GM18498 (cell line): ENCODE data around the gene MAGOH.

Experiments
- ATAC-seq: cut with Tn5 transposase; IDR thresholded peaks from one replicate; pipeline ENCODE4 v1.9.1; 2021; ENCODE audit warnings: mild to moderate bottlenecking, moderate library complexity; ENCODE audit not compliant: unreplicated experiment

The MAGOH gene

GRCh38 chr1:53271446-53272090, 33.2 kb upstream of the MAGOH start:
- ATAC-seq, result no peak

- ATAC-seq, result no peak
Measured at GRCh38 chr1:53270873-53271272, 32.6 kb upstream of the MAGOH start.

- no peak for ATAC-seq
Measured at GRCh38 chr1:53270107-53270506, 31.8 kb upstream of the MAGOH start.

GRCh38 chr1:53267761-53268160, 29.4 kb upstream of the MAGOH start:
- no peak for ATAC-seq

- no peak for ATAC-seq
Measured at GRCh38 chr1:53266038-53266437, 27.7 kb upstream of the MAGOH start.

GRCh38 chr1:53265581-53265980, 27.3 kb upstream of the MAGOH start:
- ATAC-seq, result no peak

- ATAC-seq, result no peak
Measured at GRCh38 chr1:53264048-53264447, 25.7 kb upstream of the MAGOH start.

- no peak for ATAC-seq
Measured at GRCh38 chr1:53262000-53262399, 23.7 kb upstream of the MAGOH start.

GRCh38 chr1:53260631-53261247, 22.4 kb upstream of the MAGOH start:
- no peak for ATAC-seq

- ATAC-seq, result peak; percentile 53
Measured at GRCh38 chr1:53259932-53260331, 21.6 kb upstream of the MAGOH start.

GRCh38 chr1:53258216-53258615, 19.9 kb upstream of the MAGOH start:
- no peak for ATAC-seq

GRCh38 chr1:53257454-53258081, 19.2 kb upstream of the MAGOH start:
- ATAC-seq, result no peak

- no peak for ATAC-seq
Measured at GRCh38 chr1:53256511-53257453, 18.5 kb upstream of the MAGOH start.

- ATAC-seq, result no peak
Measured at GRCh38 chr1:53255031-53255430, 16.7 kb upstream of the MAGOH start.

GRCh38 chr1:53254011-53254640, 15.8 kb upstream of the MAGOH start:
- no peak for ATAC-seq

GRCh38 chr1:53250325-53250724, 12.0 kb upstream of the MAGOH start:
- no peak for ATAC-seq

GRCh38 chr1:53249706-53250105, 11.4 kb upstream of the MAGOH start:
- no peak for ATAC-seq

- no peak for ATAC-seq
Measured at GRCh38 chr1:53246261-53247134, 8.2 kb upstream of the MAGOH start.

GRCh38 chr1:53244141-53244540, 5.8 kb upstream of the MAGOH start:
- no peak for ATAC-seq

GRCh38 chr1:53242381-53242780, 4.1 kb upstream of the MAGOH start:
- ATAC-seq, result no peak
